ENCODE data around the gene KCNIP1. TPM values are rescaled to one million over a fixed set of nuclear protein-coding genes. Genes with fewer than 3 reads are reported as not detected.

The KCNIP1 gene
- total and polyA plus RNA-seq, 10 of the 15 experiments (the other 5 are each of a cell fraction or from before 2014, with no cell fraction given), result not detected

GRCh38 chr5:170557314-170557713 lies 53.5 kb downstream of the KCNIP1 start:
- Histone ChIP-seq H3K27me3 (replicated peaks in 1 of 2; ENCODE audit: control insufficient read depth in 2 of 2, insufficient read depth in 2 of 2, low read length in 1 of 2) (peaks cover 4 to 5% of the 10 kb centered on the region in 2 experiments; a peak in 3 of 4 replicates), H3K79me2 (ENCODE audit: control insufficient read depth, insufficient read depth, low read length) (no peaks in the 10 kb centered on the region), H4K20me1 (ENCODE audit: control insufficient read depth, insufficient read depth) (no peaks in the 10 kb centered on the region; the same call in 1 of the 2 replicates), H3K27ac (ENCODE audit: control insufficient read depth, insufficient read depth) (no peak overlapping the region), H3K4me3 (no peak overlapping the region), H3K4me1 (ENCODE audit: control insufficient read depth, insufficient read depth, low read length) (no peaks in the 10 kb centered on the region), H2AFZ (ENCODE audit: control insufficient read depth, low read depth, low read length) (no peak overlapping the region), H3K4me2 (ENCODE audit: control insufficient read depth, insufficient read depth) (no peak overlapping the region), H3K9me3 (replicated peaks; ENCODE audit: control insufficient read depth, insufficient read depth, low read length) (no peaks in the 10 kb centered on the region), H3K36me3 (ENCODE audit: control insufficient read depth in 2 of 2, insufficient read depth in 2 of 2, low read length in 1 of 2) (no peaks in the 10 kb centered on the region), H3K9ac (ENCODE audit: control insufficient read depth, insufficient read depth, low read length) (no peak overlapping the region)
- ChIA-PET POLR2A (no interaction called here), RAD21 (ENCODE audit: unreplicated experiment) (no interaction called here), CTCF (no interaction called here), SMC1A (ENCODE audit: uncharacterized antibody, unreplicated experiment) (interaction anchor here (0.9 kb wide), 1 partner anchor 9 kb away, joined by 3 read pairs; no protein-coding TSS in a partner anchor)
- intact Hi-C loops (cut with micrococcal nuclease; ENCODE audit: unreplicated experiment) (no loop called here), in situ Hi-C loops (cut with MboI) (no loop called here)
- no peak for DNase-seq (ENCODE audit: low read depth, low spot score)
- no peak for ATAC-seq
- WGBS (ENCODE audit: insufficient coverage, insufficient replicate concordance, low lambda C conversion rate, missing lambda C conversion rate), result 0% methylated on average over 3 of the region's 3 CpGs
- BruUV-seq (replicated peaks), result no TSS peak
- no peak for FAIRE-seq
- TF ChIP-seq RCOR1 (conservative IDR thresholded peaks at IDR 0.05; ENCODE audit: low read depth, low read length), result no peak
- no peak for TF ChIP-seq STAT1 (conservative IDR thresholded peaks at IDR 0.05)
- no peak for TF ChIP-seq EZH2 (IDR thresholded peaks at IDR 0.05; ENCODE audit: borderline replicate concordance, control insufficient read depth, low read depth, low read length)
- TF ChIP-seq E2F8 (IDR thresholded peaks at IDR 0.05; ENCODE audit: low read depth, partially characterized antibody), result no peak
- no peak for TF ChIP-seq SUPT20H (IDR thresholded peaks at IDR 0.05; ENCODE audit: borderline replicate concordance, control insufficient read depth, low read depth, low read length)
- TF ChIP-seq ATF2 (IDR thresholded peaks at IDR 0.05; ENCODE audit: low read length), result no peak
- no peak for TF ChIP-seq TCF12 (IDR thresholded peaks at IDR 0.05; ENCODE audit: low read depth, low read length)
- no peak for TF ChIP-seq ZBTB33 (IDR thresholded peaks at IDR 0.05)
- no peak for TF ChIP-seq ZBTB11 (CRISPR knock-in tag; IDR thresholded peaks at IDR 0.05)
- no peak for TF ChIP-seq NBN (IDR thresholded peaks at IDR 0.05)
- TF ChIP-seq SMAD1 (IDR thresholded peaks at IDR 0.05; ENCODE audit: low read depth, partially characterized antibody), result no peak
- no peak for TF ChIP-seq RB1 (IDR thresholded peaks at IDR 0.05; ENCODE audit: borderline replicate concordance)
- no peak for TF ChIP-seq KAT2A (conservative IDR thresholded peaks at IDR 0.05; ENCODE audit: control insufficient read depth, low read depth, low read length)
- TF ChIP-seq POLR2AphosphoS2 (IDR thresholded peaks at IDR 0.05; ENCODE audit: low read depth, low read length), result no peak
- TF ChIP-seq MEF2B (IDR thresholded peaks at IDR 0.05; ENCODE audit: partially characterized antibody, poor library complexity, severe bottlenecking), result no peak

All from GM12878 (cell line).